Renal pelvis (tissue), 4 donors: ENCODE data around the gene GCC2. TPM values are rescaled to one million over a fixed set of nuclear protein-coding genes. Genes with fewer than 3 reads are reported as not detected.
"Not testable (repeated sequence)": the region's sequence is repeated elsewhere in the genome, so short reads cannot be mapped to it uniquely, and the experiment has no call there.

Source experiments
- DNase-seq: peaks from one replicate; pipeline ENCODE4 v3.0.0-alpha.2; 2013
- polyA plus RNA-seq, 3 donors: library from polyadenylated mRNA; unstranded; fragments of 120-200 nt; gene quantifications; one replicate each; pipeline ENCODE4 v1.2.1, GENCODE V29; 2013; ENCODE audit not compliant: insufficient read length in 3 of 3

The GCC2 gene
- polyA plus RNA-seq, 3 donors, result 43.4 to 68.4 (median 56.5) TPM

GRCh38 chr2:108496167-108496566 lies 47.2 kb downstream of the GCC2 start:
- not testable (repeated sequence) for DNase-seq

- DNase-seq, result not testable (repeated sequence)
These were observed 58.6 kb downstream of the GCC2 start for GRCh38 chr2:108507620-108508019.

DNA sequence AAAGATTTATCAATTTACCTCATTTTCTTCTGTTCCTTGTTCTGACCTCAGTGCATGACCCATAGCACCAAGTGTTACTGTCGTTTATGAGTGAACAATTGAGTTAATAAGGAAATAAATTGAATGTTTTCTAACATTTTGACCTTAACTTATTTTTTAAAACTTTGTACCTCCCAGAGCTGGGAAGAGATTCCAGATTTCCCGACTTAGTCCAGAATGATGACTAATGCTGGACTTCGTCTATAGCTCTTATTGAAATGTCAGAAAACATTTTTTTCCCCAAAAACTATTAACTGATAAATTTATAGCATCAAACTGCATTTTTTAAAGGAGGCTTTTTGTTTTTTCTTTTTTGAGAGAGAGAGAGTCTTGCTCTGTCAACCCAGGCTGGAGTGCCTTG lies 63.4 kb downstream of the GCC2 start:
- DNase-seq, result not testable (repeated sequence)

- not testable (repeated sequence) for DNase-seq
These were observed 65.5 kb downstream of the GCC2 start for GRCh38 chr2:108514478-108514877.

DNA sequence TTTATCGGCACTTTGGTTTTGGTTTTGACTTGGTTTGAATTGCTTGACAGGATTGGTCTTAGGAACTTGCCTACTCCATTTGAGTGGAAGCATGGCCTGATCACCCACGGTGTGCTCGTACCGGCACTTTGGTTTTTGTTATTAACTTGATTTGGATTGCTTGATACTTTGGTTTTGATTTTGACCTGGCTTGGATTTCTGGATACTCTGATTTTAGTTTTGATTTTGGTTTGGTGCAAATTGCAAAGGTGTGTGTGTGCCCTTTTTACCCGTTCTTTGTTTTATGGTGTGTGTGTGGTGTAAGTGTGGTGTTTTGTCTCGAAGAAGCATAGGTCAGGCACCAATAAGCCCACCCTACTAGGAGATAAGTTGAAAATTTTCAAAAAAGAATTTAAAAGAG lies 75.7 kb downstream of the GCC2 start:
- DNase-seq, result not testable (repeated sequence)

GRCh38 chr2:108525258-108525657 lies 76.3 kb downstream of the GCC2 start:
- DNase-seq, result not testable (repeated sequence)

- no peak for DNase-seq
These were observed 82.7 kb downstream of the GCC2 start for GRCh38 chr2:108531674-108532055.

GRCh38 chr2:108533832-108534583 lies 85.0 kb downstream of the GCC2 start, which contains the start of gene LIMS1:
Gene LIMS1 (plus strand): TSS chr2:108534470. CDS start chr2:108534563, 93 bp downstream.
- peak; percentile 91 for DNase-seq

- DNase-seq, result peak; percentile 54
These were observed 85.8 kb downstream of the GCC2 start for GRCh38 chr2:108534584-108535356.

DNA sequence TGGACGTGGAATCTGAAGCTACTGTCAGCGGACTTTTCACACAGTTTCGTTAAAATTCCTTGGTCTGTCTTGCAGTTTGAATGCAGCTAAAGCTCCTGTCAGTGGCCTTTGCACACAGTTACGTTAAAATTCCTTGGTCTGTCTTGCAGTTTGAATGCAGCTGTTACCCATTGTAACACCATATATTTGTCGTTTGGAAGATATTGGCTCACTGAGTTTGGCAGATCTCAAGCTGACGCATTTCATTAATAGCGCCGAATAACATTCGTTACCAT lies 86.3 kb downstream of the GCC2 start:
- DNase-seq, result peak; percentile 29

- no peak for DNase-seq
These were observed 87.3 kb downstream of the GCC2 start for GRCh38 chr2:108536133-108536780.

DNA sequence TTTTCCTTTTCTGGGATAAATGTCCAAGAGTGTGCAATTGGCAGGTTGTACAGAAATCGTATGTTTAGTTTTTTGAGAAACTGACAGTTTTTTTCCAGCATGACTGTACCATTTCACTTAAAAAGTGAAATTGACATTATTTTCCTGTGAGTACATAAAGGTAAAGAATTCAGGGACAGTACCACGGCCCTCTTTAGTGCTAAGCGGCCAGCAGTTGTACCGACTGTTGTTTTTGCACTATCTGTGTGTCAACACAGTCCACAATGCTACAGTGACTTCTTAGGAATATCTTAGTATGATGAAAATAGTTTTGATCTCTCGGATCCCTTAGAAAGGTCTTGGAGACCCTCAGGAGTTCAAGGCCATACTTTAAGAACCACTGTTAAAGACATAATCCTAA lies 87.9 kb downstream of the GCC2 start:
- DNase-seq, result no peak

- no peak for DNase-seq
These were observed 89.1 kb downstream of the GCC2 start for GRCh38 chr2:108538000-108538625.

DNA sequence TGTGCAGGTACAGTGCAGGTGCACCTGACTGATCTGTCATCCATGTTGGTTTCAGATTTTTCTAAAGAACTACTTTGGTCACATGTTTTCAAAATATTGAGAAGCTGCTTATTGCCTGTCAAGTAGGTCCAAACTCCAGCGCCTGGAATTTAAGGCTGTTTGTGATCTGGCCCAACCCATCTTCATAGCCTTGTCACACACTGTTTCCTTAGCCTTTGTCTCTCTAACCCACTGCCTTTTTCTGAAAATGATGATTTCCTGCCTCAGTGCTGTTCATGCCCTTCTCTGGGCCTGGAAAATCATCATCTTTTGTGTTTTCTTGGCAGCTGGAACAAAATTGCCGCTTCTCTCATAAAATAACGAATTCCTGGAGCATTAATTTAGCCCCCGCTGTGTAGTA lies 92.4 kb downstream of the GCC2 start:
- DNase-seq, result no peak

- no peak for DNase-seq
These were observed 93.1 kb downstream of the GCC2 start for GRCh38 chr2:108542071-108542470.

DNA sequence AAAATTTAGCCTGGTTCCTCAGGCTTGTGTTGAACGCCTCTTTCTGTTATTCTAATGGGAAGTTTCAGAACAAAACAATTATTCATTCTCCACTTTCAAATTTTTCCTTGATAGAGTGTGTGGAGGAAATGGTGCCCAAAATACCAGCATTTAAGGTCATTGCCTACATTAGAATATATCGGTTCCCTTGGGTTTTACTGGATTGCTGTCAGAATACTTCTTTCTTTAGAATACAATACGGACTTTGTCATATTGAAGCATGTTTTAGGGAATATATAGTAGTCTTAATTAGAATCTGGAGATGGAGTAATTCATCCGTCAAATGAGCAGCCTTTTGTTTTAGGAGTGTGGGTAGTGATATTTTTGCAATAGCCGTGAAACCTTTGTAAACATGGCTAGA lies 98.6 kb downstream of the GCC2 start:
- DNase-seq, result no peak

GRCh38 chr2:108548208-108549003 lies 99.4 kb downstream of the GCC2 start:
- DNase-seq, result no peak

GRCh38 chr2:108552566-108552965 lies 103.6 kb downstream of the GCC2 start:
- DNase-seq, result no peak

DNA sequence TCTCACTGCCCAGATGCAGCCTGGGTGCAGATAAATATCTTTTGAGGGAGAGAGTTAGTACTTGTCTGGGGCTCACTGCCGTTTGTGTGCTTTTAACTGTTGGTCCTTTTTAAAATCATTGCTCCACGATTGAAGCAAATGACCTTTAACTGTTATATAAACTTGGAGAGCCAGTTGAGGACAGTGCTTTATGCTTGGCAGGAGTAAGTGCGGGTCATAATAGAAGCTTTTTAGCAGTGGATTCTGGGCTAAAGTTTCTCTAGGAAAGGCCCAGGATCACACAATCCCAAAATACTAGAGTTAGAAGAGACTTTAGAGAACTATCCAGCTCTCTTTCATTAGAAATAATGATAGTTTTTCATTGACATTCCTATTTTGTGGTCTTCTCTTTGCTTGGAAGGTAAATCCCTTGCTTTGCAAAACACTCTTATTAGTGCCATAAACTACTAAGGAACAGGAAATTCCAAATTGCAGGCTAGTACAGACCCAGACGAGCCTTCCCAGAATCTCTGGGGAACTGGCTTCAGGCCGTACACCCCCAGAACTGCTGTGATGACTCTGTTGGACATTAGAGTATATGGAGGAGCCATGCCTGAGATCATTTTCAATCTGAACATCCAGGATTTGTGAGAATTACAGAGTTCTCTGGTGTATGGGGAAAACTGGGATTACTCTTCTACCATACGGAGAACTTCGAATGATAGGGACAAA lies 104.4 kb downstream of the GCC2 start:
- no peak for DNase-seq

DNA sequence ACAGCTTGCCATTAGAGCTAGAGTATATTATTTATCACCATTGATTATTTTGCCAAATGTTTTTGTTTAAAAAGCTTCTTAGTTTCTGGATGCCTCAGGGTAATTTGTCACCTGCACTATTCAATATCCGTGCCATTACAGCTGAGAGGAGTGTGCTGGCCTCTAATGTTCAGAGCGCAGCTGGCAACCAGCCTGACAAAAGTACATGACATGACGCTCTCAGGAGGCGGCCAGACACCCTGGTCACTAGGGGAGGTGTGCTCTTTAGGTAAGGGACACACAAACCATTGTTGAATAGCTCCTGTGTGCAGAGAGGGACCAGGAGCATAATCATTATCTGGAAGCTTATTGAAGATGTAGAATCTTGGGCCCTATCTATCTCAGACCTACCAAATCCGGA lies 105.5 kb downstream of the GCC2 start:
- no peak for DNase-seq

- DNase-seq, result no peak
These were observed 106.6 kb downstream of the GCC2 start for GRCh38 chr2:108555572-108555971.
